ENCODE results near the gene SMAD7. TPM values are rescaled to one million over a fixed set of nuclear protein-coding genes. Genes with fewer than 3 reads are reported as not detected.

SMAD7 gene
- total and polyA plus RNA-seq, 2 donors (not counting 1 experiment from before 2014, with no cell fraction given) = 6.1 to 16.3 TPM

- peaks cover 2% of the 10 kb centered on the region for H3K36me3 ChIP-seq (ENCODE audit: control insufficient read depth, insufficient read depth, low read length)
These were observed 4.4 kb downstream of the SMAD7 start for GRCh38 chr18:48946329-48946835.

GRCh38 chr18:48945953-48946217, 4.9 kb downstream of the SMAD7 start:
- Histone ChIP-seq H2AFZ (ENCODE audit: low read length) (no peak overlapping the region), H3K79me2 (ENCODE audit: control insufficient read depth, insufficient read depth, low read length) (peaks cover 90% of the 10 kb centered on the region), H3K4me3 (replicated peaks in 1 of 4; ENCODE audit: control extremely low read depth in 1 of 4, insufficient read depth in 1 of 4, low read depth in 3 of 4, low read length in 4 of 4) (peak overlapping the region in 1 of 4 experiments; percentile 96), H4K20me1 (ENCODE audit: control insufficient read depth, extremely low read depth, insufficient read depth, low read length) (no peaks in the 10 kb centered on the region), H3K9me3 (ENCODE audit: control insufficient read depth, insufficient read depth, low read depth, low read length) (no peaks in the 10 kb centered on the region), H3K27me3 (ENCODE audit: control insufficient read depth, insufficient read depth, low read length) (no peaks in the 10 kb centered on the region), H3K36me3 (ENCODE audit: control insufficient read depth, insufficient read depth, low read length) (peaks cover 2% of the 10 kb centered on the region), H3K9ac (ENCODE audit: insufficient read depth, low read length) (no peak overlapping the region), H3K27ac (ENCODE audit: insufficient read depth, low read length) (no peak overlapping the region), H3K4me2 (ENCODE audit: extremely low read depth, insufficient read depth, low read length) (peak overlapping the region; percentile 56), H3K4me1 (ENCODE audit: control insufficient read depth, extremely low read depth, insufficient read depth, low read length) (peaks cover 42% of the 10 kb centered on the region)
- TF ChIP-seq EZH2 (IDR thresholded peaks at IDR 0.05; ENCODE audit: low read length, missing control alignments) = no peak
- TF ChIP-seq CTCF (conservative IDR thresholded peaks at IDR 0.05 in 1 of 2, IDR thresholded peaks at IDR 0.05 in 1 of 2; ENCODE audit: low read depth in 1 of 2, low read length in 2 of 2) = no peak
- DNase-seq (ENCODE audit: low read depth in 2 of 2) = no peak

More at GRCh38 chr18:48946329-48946835, 4.4 kb downstream of the SMAD7 start:
- Histone ChIP-seq H3K9ac (ENCODE audit: insufficient read depth, low read length) (no peak overlapping the region), H3K79me2 (ENCODE audit: control insufficient read depth, insufficient read depth, low read length) (peaks cover 90% of the 10 kb centered on the region), H3K27me3 (ENCODE audit: control insufficient read depth, insufficient read depth, low read length) (no peaks in the 10 kb centered on the region), H3K4me3 (replicated peaks in 1 of 4; ENCODE audit: control extremely low read depth in 1 of 4, insufficient read depth in 1 of 4, low read depth in 3 of 4, low read length in 4 of 4) (peak overlapping the region; percentile 64 to 96 (median 89)), H3K4me2 (ENCODE audit: extremely low read depth, insufficient read depth, low read length) (peak overlapping the region; percentile 89), H4K20me1 (ENCODE audit: control insufficient read depth, extremely low read depth, insufficient read depth, low read length) (no peaks in the 10 kb centered on the region), H3K4me1 (ENCODE audit: control insufficient read depth, extremely low read depth, insufficient read depth, low read length) (peaks cover 38% of the 10 kb centered on the region), H3K27ac (ENCODE audit: insufficient read depth, low read length) (peak overlapping the region; percentile 27), H2AFZ (ENCODE audit: low read length) (no peak overlapping the region), H3K9me3 (ENCODE audit: control insufficient read depth, insufficient read depth, low read depth, low read length) (no peaks in the 10 kb centered on the region)
- DNase-seq (ENCODE audit: low read depth in 2 of 2) = peak; percentile 46 to 90
- no peak for TF ChIP-seq EZH2 (IDR thresholded peaks at IDR 0.05; ENCODE audit: low read length, missing control alignments)
- no peak for TF ChIP-seq CTCF (conservative IDR thresholded peaks at IDR 0.05 in 1 of 2, IDR thresholded peaks at IDR 0.05 in 1 of 2; ENCODE audit: low read depth in 1 of 2, low read length in 2 of 2)

GRCh38 chr18:48944634-48945033, 6.1 kb downstream of the SMAD7 start:
- peaks cover 48% of the 10 kb centered on the region for H3K4me1 ChIP-seq (ENCODE audit: control insufficient read depth, extremely low read depth, insufficient read depth, low read length)

More at GRCh38 chr18:48944634-48945033, 6.1 kb downstream of the SMAD7 start:
- peaks cover 88% of the 10 kb centered on the region for H3K79me2 ChIP-seq (ENCODE audit: control insufficient read depth, insufficient read depth, low read length)
- no peak for TF ChIP-seq EZH2 (IDR thresholded peaks at IDR 0.05; ENCODE audit: low read length, missing control alignments)
- no peak for TF ChIP-seq CTCF (conservative IDR thresholded peaks at IDR 0.05 in 1 of 2, IDR thresholded peaks at IDR 0.05 in 1 of 2; ENCODE audit: low read depth in 1 of 2, low read length in 2 of 2)
- H4K20me1 ChIP-seq (ENCODE audit: control insufficient read depth, extremely low read depth, insufficient read depth, low read length) = no peaks in the 10 kb centered on the region
- H3K4me2 ChIP-seq (ENCODE audit: extremely low read depth, insufficient read depth, low read length) = no peak overlapping the region
- H3K27me3 ChIP-seq (ENCODE audit: control insufficient read depth, insufficient read depth, low read length) = no peaks in the 10 kb centered on the region
- no peak overlapping the region for H2AFZ ChIP-seq (ENCODE audit: low read length)
- H3K4me3 ChIP-seq (replicated peaks in 1 of 4; ENCODE audit: control extremely low read depth in 1 of 4, insufficient read depth in 1 of 4, low read depth in 3 of 4, low read length in 4 of 4) = no peak overlapping the region
- H3K36me3 ChIP-seq (ENCODE audit: control insufficient read depth, insufficient read depth, low read length) = peaks cover 2% of the 10 kb centered on the region
- H3K9ac ChIP-seq (ENCODE audit: insufficient read depth, low read length) = no peak overlapping the region
- peak in 1 of 2 donors; percentile 83 for DNase-seq (ENCODE audit: low read depth in 2 of 2)
- no peaks in the 10 kb centered on the region for H3K9me3 ChIP-seq (ENCODE audit: control insufficient read depth, insufficient read depth, low read depth, low read length)
- H3K27ac ChIP-seq (ENCODE audit: insufficient read depth, low read length) = no peak overlapping the region

All from fibroblast of lung (primary cell).